SK-N-SH (cell line): ENCODE data around the gene NYAP1. TPM values are rescaled to one million over a fixed set of nuclear protein-coding genes. Genes with fewer than 3 reads are reported as not detected.

ENCODE experiments used
- CTCF ChIA-PET: fragments of 300-600, 350-600 bp; formaldehyde crosslinking; extraction: SDS; loops from one replicate; lab custom pipeline; 2021; lab: Yijun Ruan, JAX
- POLR2A ChIA-PET: fragments of 350-600 bp; sonication (Branson Sonifier 250); formaldehyde crosslinking; extraction: SDS; loops from one replicate; lab custom pipeline; 2020; ENCODE audit warnings: antibody characterized with exemption, inconsistent platforms; lab: Yijun Ruan, JAX
- DNase-seq: peaks from one replicate; pipeline ENCODE4 v3.0.0; 2012
- H2AFZ ChIP-seq: fragments of 200-600 bp; sonication (generic); 2 replicates; pipeline ENCODE4 v1.8.1; 2016; ENCODE audit warnings: antibody characterized with exemption, mild to moderate bottlenecking, low read depth
- H3F3A ChIP-seq: fragments of 200-600 bp; sonication (generic); replicated peaks from 2 replicates; pipeline ENCODE3; 2016; ENCODE audit warnings: antibody characterized with exemption, mild to moderate bottlenecking; ENCODE audit not compliant: insufficient read depth
- H3K27ac ChIP-seq, 2 experiments: fragments of 200-500 bp in 1 of 2; fragments of 200-600 bp in 1 of 2; sonication (Bioruptor generic) in 1 of 2; sonication (generic), shearing (Covaris generic) in 1 of 2; 2 replicates each; pipeline versions ENCODE4 v1.5.1 to v1.6.1; 2014 to 2016; ENCODE audit warnings: low read depth in 2 of 2, inconsistent platforms in 1 of 2, low read length in 1 of 2, mild to moderate bottlenecking in 1 of 2, mixed read lengths in 1 of 2
- H3K27me3 ChIP-seq: fragments of 200-600 bp; sonication (generic), shearing (Covaris generic); 2 replicates; pipeline ENCODE4 v1.6.1; 2016; ENCODE audit warnings: mixed run types; ENCODE audit not compliant: insufficient read depth
- H3K36me3 ChIP-seq, 2 experiments: fragments of 200-500 bp in 1 of 2; fragments of 200-600 bp in 1 of 2; sonication (Bioruptor generic) in 1 of 2; sonication (generic) in 1 of 2; replicated peaks in 1 of 2; 2 replicates each; pipeline versions ENCODE3 to v1.5.1; 2014 to 2016; ENCODE audit warnings: low read length in 1 of 2, mild to moderate bottlenecking in 1 of 2; ENCODE audit not compliant: insufficient read depth in 2 of 2, control insufficient read depth in 1 of 2
- H3K4me1 ChIP-seq, 2 experiments: fragments of 200-500 bp in 1 of 2; fragments of 200-600 bp in 1 of 2; sonication (Bioruptor generic) in 1 of 2; sonication (generic), shearing (Covaris generic) in 1 of 2; 2 replicates each; pipeline versions ENCODE4 v1.5.1 to v1.6.1; 2014 to 2016; ENCODE audit warnings: low read depth in 1 of 2, low read length in 1 of 2, mixed run types in 1 of 2; ENCODE audit not compliant: insufficient read depth in 2 of 2, control insufficient read depth in 1 of 2
- H3K4me2 ChIP-seq: fragments of 200-600 bp; sonication (generic), shearing (Covaris generic); 2 replicates; pipeline ENCODE4 v1.6.1; 2017; ENCODE audit warnings: mixed run types
- H3K4me3 ChIP-seq, 2 experiments: fragments of 200-500 bp in 1 of 2; fragments of 200-600 bp in 1 of 2; sonication (Bioruptor generic) in 1 of 2; sonication (generic), shearing (Covaris generic) in 1 of 2; 2 replicates each; pipeline versions ENCODE4 v1.5.1 to v1.8.1; 2014 to 2016; ENCODE audit warnings: low read depth in 2 of 2, inconsistent platforms in 1 of 2, low read length in 1 of 2, mild to moderate bottlenecking in 1 of 2, mixed read lengths in 1 of 2, moderate library complexity in 1 of 2
- H3K79me2 ChIP-seq: fragments of 200-600 bp; sonication (generic); 2 replicates; pipeline ENCODE4 v1.8.1; 2017; ENCODE audit warnings: mild to moderate bottlenecking; ENCODE audit not compliant: insufficient read depth
- H3K9ac ChIP-seq: fragments of 200-600 bp; sonication (generic); 2 replicates; pipeline ENCODE4 v1.6.1; 2017; ENCODE audit warnings: mixed run types
- H3K9me2 ChIP-seq: fragments of 200-600 bp; sonication (generic); 2 replicates; pipeline ENCODE4 v1.6.1; 2017; ENCODE audit warnings: mixed run types
- H3K9me3 ChIP-seq: fragments of 200-600 bp; sonication (generic); 2 replicates; pipeline ENCODE4 v1.6.1; 2017; ENCODE audit warnings: mixed run types, mild to moderate bottlenecking, moderate library complexity
- H4K20me1 ChIP-seq: fragments of 200-600 bp; sonication (generic); 2 replicates; pipeline ENCODE4 v1.6.1; 2017; ENCODE audit warnings: mild to moderate bottlenecking, mixed run types; ENCODE audit not compliant: insufficient read depth
- EP300 ChIP-seq, 2 experiments: IDR thresholded peaks; 2 replicates each; pipeline versions ENCODE4 v1.4.0 to v1.6.1; 2012; ENCODE audit warnings: borderline replicate concordance in 1 of 2, low read depth in 1 of 2, low read length in 1 of 2
- FOXJ3 ChIP-seq: sonication (generic); formaldehyde crosslinking; IDR thresholded peaks from 2 replicates; pipeline ENCODE4 v1.5.1; 2020; ENCODE audit warnings: mild to moderate bottlenecking, missing genetic modification reagents
- GATA2 ChIP-seq: sonication (generic); formaldehyde crosslinking; IDR thresholded peaks from 2 replicates; pipeline ENCODE4 v1.5.0; 2020; ENCODE audit warnings: mild to moderate bottlenecking, missing genetic modification reagents
- NFIC ChIP-seq: IDR thresholded peaks from 2 replicates; pipeline ENCODE4 v1.4.0; 2012; ENCODE audit warnings: borderline replicate concordance
- NRF1 ChIP-seq: IDR thresholded peaks from 2 replicates; pipeline ENCODE4 v1.6.1; 2012; ENCODE audit warnings: low read depth, mild to moderate bottlenecking, low read length
- RCOR1 ChIP-seq: fragments of 150-350 bp; IDR thresholded peaks from 2 replicates; pipeline ENCODE4 v1.6.1; 2017; ENCODE audit warnings: antibody characterized with exemption, low read length
- TEAD4 ChIP-seq: IDR thresholded peaks from 2 replicates; pipeline ENCODE4 v1.4.0; 2012; ENCODE audit warnings: mild to moderate bottlenecking, borderline replicate concordance; ENCODE audit not compliant: insufficient read depth
- USF2 ChIP-seq: fragments of 150-350 bp; IDR thresholded peaks from 2 replicates; pipeline ENCODE4 v1.6.1; 2017; ENCODE audit warnings: antibody characterized with exemption, low read length, low read depth, borderline replicate concordance
- YY1 ChIP-seq: IDR thresholded peaks from 2 replicates; pipeline ENCODE4 v1.4.0; 2012; ENCODE audit warnings: low read depth, mild to moderate bottlenecking
- ZBTB33 ChIP-seq: IDR thresholded peaks from 2 replicates; pipeline ENCODE4 v1.4.0; 2012; ENCODE audit warnings: low read depth, borderline replicate concordance
- WGBS: methylation state at CpG from one replicate; pipeline ENCODE4 v1.1.6; 2017; ENCODE audit warnings: low lambda C conversion rate; 5-methylcytosine and 5-hydroxymethylcytosine counted together
- polyA plus RNA-seq, 3 experiments: library from polyadenylated mRNA; depleted of rRNA; stranded (reverse); fragments of >200 nt; gene quantifications; 2 replicates each; pipeline ENCODE4 v1.2.3, GENCODE V29; 2012
- TF ChIP-seq, protein P1 (sequence below): fragments of 150-350 bp; IDR thresholded peaks from 2 replicates; pipeline ENCODE4 v1.6.1; 2016; ENCODE audit warnings: mild to moderate bottlenecking, low read depth, low read length
- TF ChIP-seq, protein P2 (sequence below): IDR thresholded peaks from 2 replicates; pipeline ENCODE4 v1.6.1; 2012; ENCODE audit warnings: mild to moderate bottlenecking, low read depth, low read length, moderate library complexity

The NYAP1 gene
- polyA plus RNA-seq, 1 of the 3 experiments (the other 2 are of a cell fraction) = 6.0 TPM

DNA sequence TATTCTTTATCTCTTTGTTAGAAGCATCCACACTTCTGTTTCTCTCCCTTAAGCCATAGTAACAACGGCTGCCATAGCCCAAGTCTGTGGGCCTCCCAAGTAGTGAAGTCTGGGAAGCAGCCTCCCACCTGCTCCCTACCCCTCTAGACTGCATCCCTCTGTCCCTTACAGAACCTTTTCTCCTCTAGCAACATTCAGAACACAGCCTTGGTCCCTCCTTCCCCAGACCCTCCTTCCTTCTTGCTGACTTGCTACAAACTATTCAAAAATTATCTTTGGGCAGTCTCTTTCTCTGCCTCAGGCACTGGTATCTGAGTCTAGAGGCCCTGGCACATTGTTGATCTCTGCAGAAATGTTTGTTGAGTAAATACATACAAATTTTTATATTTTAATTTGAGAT, 2.3 kb upstream of the NYAP1 start:
- peaks cover 30% of the 10 kb centered on the region for H3K79me2 ChIP-seq
- no peaks in the 10 kb centered on the region for H3K36me3 ChIP-seq
- no peak overlapping the region for H3K4me3 ChIP-seq
- no peak for DNase-seq
- TF ChIP-seq NFIC = no peak
- no peak for TF ChIP-seq NRF1
- TF ChIP-seq GATA2 (CRISPR knock-in tag) = no peak
- TF ChIP-seq, protein P1, sequence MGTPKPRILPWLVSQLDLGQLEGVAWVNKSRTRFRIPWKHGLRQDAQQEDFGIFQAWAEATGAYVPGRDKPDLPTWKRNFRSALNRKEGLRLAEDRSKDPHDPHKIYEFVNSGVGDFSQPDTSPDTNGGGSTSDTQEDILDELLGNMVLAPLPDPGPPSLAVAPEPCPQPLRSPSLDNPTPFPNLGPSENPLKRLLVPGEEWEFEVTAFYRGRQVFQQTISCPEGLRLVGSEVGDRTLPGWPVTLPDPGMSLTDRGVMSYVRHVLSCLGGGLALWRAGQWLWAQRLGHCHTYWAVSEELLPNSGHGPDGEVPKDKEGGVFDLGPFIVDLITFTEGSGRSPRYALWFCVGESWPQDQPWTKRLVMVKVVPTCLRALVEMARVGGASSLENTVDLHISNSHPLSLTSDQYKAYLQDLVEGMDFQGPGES = no peak
- no peak for TF ChIP-seq FOXJ3 (CRISPR knock-in tag)
- no peak for TF ChIP-seq YY1
- no peak for TF ChIP-seq RCOR1
- no peak for TF ChIP-seq TEAD4
- TF ChIP-seq, protein P2, sequence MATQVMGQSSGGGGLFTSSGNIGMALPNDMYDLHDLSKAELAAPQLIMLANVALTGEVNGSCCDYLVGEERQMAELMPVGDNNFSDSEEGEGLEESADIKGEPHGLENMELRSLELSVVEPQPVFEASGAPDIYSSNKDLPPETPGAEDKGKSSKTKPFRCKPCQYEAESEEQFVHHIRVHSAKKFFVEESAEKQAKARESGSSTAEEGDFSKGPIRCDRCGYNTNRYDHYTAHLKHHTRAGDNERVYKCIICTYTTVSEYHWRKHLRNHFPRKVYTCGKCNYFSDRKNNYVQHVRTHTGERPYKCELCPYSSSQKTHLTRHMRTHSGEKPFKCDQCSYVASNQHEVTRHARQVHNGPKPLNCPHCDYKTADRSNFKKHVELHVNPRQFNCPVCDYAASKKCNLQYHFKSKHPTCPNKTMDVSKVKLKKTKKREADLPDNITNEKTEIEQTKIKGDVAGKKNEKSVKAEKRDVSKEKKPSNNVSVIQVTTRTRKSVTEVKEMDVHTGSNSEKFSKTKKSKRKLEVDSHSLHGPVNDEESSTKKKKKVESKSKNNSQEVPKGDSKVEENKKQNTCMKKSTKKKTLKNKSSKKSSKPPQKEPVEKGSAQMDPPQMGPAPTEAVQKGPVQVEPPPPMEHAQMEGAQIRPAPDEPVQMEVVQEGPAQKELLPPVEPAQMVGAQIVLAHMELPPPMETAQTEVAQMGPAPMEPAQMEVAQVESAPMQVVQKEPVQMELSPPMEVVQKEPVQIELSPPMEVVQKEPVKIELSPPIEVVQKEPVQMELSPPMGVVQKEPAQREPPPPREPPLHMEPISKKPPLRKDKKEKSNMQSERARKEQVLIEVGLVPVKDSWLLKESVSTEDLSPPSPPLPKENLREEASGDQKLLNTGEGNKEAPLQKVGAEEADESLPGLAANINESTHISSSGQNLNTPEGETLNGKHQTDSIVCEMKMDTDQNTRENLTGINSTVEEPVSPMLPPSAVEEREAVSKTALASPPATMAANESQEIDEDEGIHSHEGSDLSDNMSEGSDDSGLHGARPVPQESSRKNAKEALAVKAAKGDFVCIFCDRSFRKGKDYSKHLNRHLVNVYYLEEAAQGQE = no peak
- no peak for TF ChIP-seq EP300 (IDR thresholded peaks at IDR 0.05; ENCODE audit: borderline replicate concordance in 1 of 2, low read depth in 1 of 2, low read length in 1 of 2)
- no peak for TF ChIP-seq USF2
- no peak for TF ChIP-seq ZBTB33
- 85% methylated on average over 1 of the region's 1 CpG for WGBS
- H3K4me2 ChIP-seq = no peak overlapping the region
- peaks cover 13 to 41% of the 10 kb centered on the region in 2 experiments; a peak in 3 of 4 replicates for H3K4me1 ChIP-seq
- no peaks in the 10 kb centered on the region for H3K27me3 ChIP-seq
- H3K9ac ChIP-seq = no peak overlapping the region
- peaks cover 6% of the 10 kb centered on the region for H3F3A ChIP-seq
- no peak overlapping the region for H3K27ac ChIP-seq
- no peak overlapping the region for H2AFZ ChIP-seq
- CTCF ChIA-PET = interaction anchor here (1.2 to 8.1 kb wide), 14 partner anchors 12 to 1181 kb away, joined by 4 to 152 read pairs (median 18); partner anchors contain the start of genes GIGYF1 and SPACDR
- peaks cover 12% of the 10 kb centered on the region; the same call in 1 of the 2 replicates for H4K20me1 ChIP-seq
- no peaks in the 10 kb centered on the region for H3K9me3 ChIP-seq
- POLR2A ChIA-PET = no interaction called here
- H3K9me2 ChIP-seq = no peaks in the 10 kb centered on the region
